Activated CD8-positive, alpha-beta T cell treated with anti-CD3 and anti-CD28 coated beads for 36 hours (primary cell): ENCODE measurements around the gene FOSB. TPM values are rescaled to one million over a fixed set of nuclear protein-coding genes. Genes with fewer than 3 reads are reported as not detected.

Source experiments
- ATAC-seq: fragments of 200-7000 bp; cut with Tn5 transposase; one replicate; pipeline ENCODE4 v1.10.0; 2021; ENCODE audit warnings: mild to moderate bottlenecking, moderate library complexity
- CTCF ChIA-PET: fragments of 350-600 bp; sonication (Branson Sonifier 250); formaldehyde crosslinking; loops from one replicate; lab custom pipeline; 2021; ENCODE audit warnings: antibody characterized with exemption; lab: Charles Lee
- POLR2A ChIA-PET: fragments of 350-600 bp; sonication (Branson Sonifier 250); formaldehyde crosslinking; loops from one replicate; lab custom pipeline; 2021; ENCODE audit warnings: antibody characterized with exemption; lab: Charles Lee
- DNase-seq: peaks from one replicate; pipeline ENCODE4 v3.0.0-alpha.2; 2020
- H3K27ac Mint-ChIP-seq: one replicate; pipeline ENCODE4 v1.8.0; 2021; ENCODE audit warnings: mild to moderate bottlenecking, mixed read lengths
- H3K27me3 Mint-ChIP-seq: one replicate; pipeline ENCODE4 v1.8.0; 2021; ENCODE audit warnings: mixed read lengths
- H3K36me3 Mint-ChIP-seq: one replicate; pipeline ENCODE4 v1.8.0; 2021; ENCODE audit warnings: low read depth, mixed read lengths
- H3K4me1 Mint-ChIP-seq: one replicate; pipeline ENCODE4 v1.8.0; 2021; ENCODE audit warnings: low read depth, mixed read lengths
- H3K4me3 Mint-ChIP-seq: one replicate; pipeline ENCODE4 v1.8.0; 2021; ENCODE audit warnings: mild to moderate bottlenecking, moderate library complexity, mixed read lengths
- H3K9me3 Mint-ChIP-seq: one replicate; pipeline ENCODE4 v1.8.0; 2021; ENCODE audit warnings: mixed read lengths
- intact Hi-C: fragments of 100-400 bp; cut with micrococcal nuclease; formaldehyde crosslinking; loops from one replicate; pipeline ENCODE4 v1.10.0; 2022
- microRNA-seq: library from miRNA; unstranded; fragments of <30 nt; microRNA quantifications from one replicate; pipeline ENCODE4 v1.2.0, GENCODE V29; 2022; ENCODE audit warnings: borderline microRNAs expressed, borderline replicate concordance
- total RNA-seq, 2 experiments: library from RNA; stranded (reverse); gene quantifications; one replicate each; pipeline ENCODE4 v1.2.3, GENCODE V29; 2021
- TF ChIP-seq, protein P1 (sequence below): fragments of 200-600 bp; IDR thresholded peaks from one replicate; pipeline ENCODE4 v1.8.0; 2022; ENCODE audit warnings: antibody characterized with exemption, mild to moderate bottlenecking

The FOSB gene
- total RNA-seq, 2 experiments from 2014 or later: 70.0 to 71.2 TPM

GRCh38 chr19:45518469-45518826, 50.7 kb downstream of the FOSB start:
- POLR2A ChIA-PET: no interaction called here
- Mint-ChIP-seq H3K27me3 (no peaks in the 10 kb centered on the region), H3K4me3 (no peak overlapping the region), H3K4me1 (peaks cover 31% of the 10 kb centered on the region), H3K27ac (no peak overlapping the region), H3K9me3 (no peaks in the 10 kb centered on the region), H3K36me3 (peaks cover 36% of the 10 kb centered on the region)
- DNase-seq (no peak), ATAC-seq (no peak)
- intact Hi-C loops: no loop called here
- CTCF ChIA-PET: interaction anchor here (1.1 kb wide), 1 partner anchor 40 kb away, joined by 3 read pairs; no protein-coding TSS in a partner anchor
- TF ChIP-seq, protein P1, sequence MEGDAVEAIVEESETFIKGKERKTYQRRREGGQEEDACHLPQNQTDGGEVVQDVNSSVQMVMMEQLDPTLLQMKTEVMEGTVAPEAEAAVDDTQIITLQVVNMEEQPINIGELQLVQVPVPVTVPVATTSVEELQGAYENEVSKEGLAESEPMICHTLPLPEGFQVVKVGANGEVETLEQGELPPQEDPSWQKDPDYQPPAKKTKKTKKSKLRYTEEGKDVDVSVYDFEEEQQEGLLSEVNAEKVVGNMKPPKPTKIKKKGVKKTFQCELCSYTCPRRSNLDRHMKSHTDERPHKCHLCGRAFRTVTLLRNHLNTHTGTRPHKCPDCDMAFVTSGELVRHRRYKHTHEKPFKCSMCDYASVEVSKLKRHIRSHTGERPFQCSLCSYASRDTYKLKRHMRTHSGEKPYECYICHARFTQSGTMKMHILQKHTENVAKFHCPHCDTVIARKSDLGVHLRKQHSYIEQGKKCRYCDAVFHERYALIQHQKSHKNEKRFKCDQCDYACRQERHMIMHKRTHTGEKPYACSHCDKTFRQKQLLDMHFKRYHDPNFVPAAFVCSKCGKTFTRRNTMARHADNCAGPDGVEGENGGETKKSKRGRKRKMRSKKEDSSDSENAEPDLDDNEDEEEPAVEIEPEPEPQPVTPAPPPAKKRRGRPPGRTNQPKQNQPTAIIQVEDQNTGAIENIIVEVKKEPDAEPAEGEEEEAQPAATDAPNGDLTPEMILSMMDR: no peak

- TF ChIP-seq, protein P1: no peak
- POLR2A ChIA-PET: no interaction called here
- Mint-ChIP-seq H3K27ac (no peak overlapping the region), H3K4me1 (peaks cover 11% of the 10 kb centered on the region), H3K9me3 (no peaks in the 10 kb centered on the region), H3K27me3 (no peaks in the 10 kb centered on the region), H3K36me3 (peaks cover 45% of the 10 kb centered on the region), H3K4me3 (no peak overlapping the region)
- DNase-seq: no peak
- ATAC-seq: no peak
- intact Hi-C loops: loop anchor here (10.0 kb wide), 1 partner anchor 53 kb away; no protein-coding TSS in a partner anchor
- CTCF ChIA-PET: interaction anchor here (1.0 to 1.5 kb wide), 3 partner anchors 12 to 120 kb away, joined by 3 to 4 read pairs (median 3); no protein-coding TSS in a partner anchor
Measured at GRCh38 chr19:45522010-45522941, 54.5 kb downstream of the FOSB start.

DNA sequence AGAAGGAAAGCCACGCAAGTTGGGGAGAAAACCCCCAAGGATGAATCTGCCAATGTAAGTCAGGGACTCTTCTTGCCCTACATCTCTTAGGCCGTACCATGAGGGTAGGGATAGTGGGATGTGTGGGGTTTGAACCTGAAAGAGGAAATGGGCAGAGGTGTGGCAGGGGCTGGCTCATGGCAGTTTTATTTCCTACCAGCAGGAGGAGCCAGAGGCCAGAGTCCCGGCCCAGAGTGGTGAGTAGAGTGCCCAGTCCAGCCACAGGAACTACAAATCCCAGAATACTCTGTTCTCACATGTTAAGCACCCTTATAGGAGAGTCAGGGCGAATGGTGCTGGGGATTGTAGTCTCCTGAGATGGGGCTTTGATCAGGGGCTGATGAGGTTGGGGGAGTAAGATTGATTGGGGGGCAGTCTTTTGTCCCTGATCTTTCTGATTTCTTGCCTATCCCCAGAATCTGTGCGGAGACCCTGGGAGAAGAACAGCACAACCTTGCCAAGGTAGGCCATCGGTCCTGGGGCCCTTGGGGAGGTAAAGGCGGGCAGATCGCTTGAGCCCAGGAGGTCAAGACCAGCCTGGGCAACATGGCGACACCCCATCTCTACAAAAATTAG, 56.0 kb downstream of the FOSB start:
- peaks cover 14% of the 10 kb centered on the region for H3K4me1 Mint-ChIP-seq
- ATAC-seq (peak; percentile 98), DNase-seq (peak; percentile 82)
- no peaks in the 10 kb centered on the region for H3K9me3 Mint-ChIP-seq
- H3K27me3 Mint-ChIP-seq: no peaks in the 10 kb centered on the region
- intact Hi-C loops: loop anchor here (10.0 kb wide), 1 partner anchor 51 kb away; no protein-coding TSS in a partner anchor
- ChIA-PET POLR2A (interaction anchor here (1.2 kb wide), 2 partner anchors 9 to 118 kb away, joined by 4 read pairs; no protein-coding TSS in a partner anchor), CTCF (interaction anchor here (1.1 to 1.4 kb wide), 2 partner anchors 14 to 18 kb away, joined by 4 to 5 read pairs; no protein-coding TSS in a partner anchor)
- TF ChIP-seq, protein P1: peak; percentile 79
- H3K36me3 Mint-ChIP-seq: peaks cover 41% of the 10 kb centered on the region
- H3K4me3 Mint-ChIP-seq: no peak overlapping the region
- peak overlapping the region; percentile 58 for H3K27ac Mint-ChIP-seq

GRCh38 chr19:45524575-45525129, 56.9 kb downstream of the FOSB start:
- peaks cover 41% of the 10 kb centered on the region for H3K36me3 Mint-ChIP-seq
- ChIA-PET CTCF (interaction anchor here (1.1 to 1.4 kb wide), 2 partner anchors 15 to 19 kb away, joined by 4 to 5 read pairs; no protein-coding TSS in a partner anchor), POLR2A (interaction anchor here (1.2 kb wide), 2 partner anchors 10 to 118 kb away, joined by 4 read pairs; no protein-coding TSS in a partner anchor)
- TF ChIP-seq, protein P1: no peak
- no peak overlapping the region for H3K4me3 Mint-ChIP-seq
- no peaks in the 10 kb centered on the region for H3K27me3 Mint-ChIP-seq
- H3K9me3 Mint-ChIP-seq: no peaks in the 10 kb centered on the region
- no peak for ATAC-seq
- intact Hi-C loops: loop anchor here (10.0 kb wide), 1 partner anchor 50 kb away; no protein-coding TSS in a partner anchor
- no peak overlapping the region for H3K27ac Mint-ChIP-seq
- no peak for DNase-seq
- peaks cover 19% of the 10 kb centered on the region for H3K4me1 Mint-ChIP-seq

Small RNA genes within 50 kb of the gene (microRNA-seq; reads per million reads assigned to microRNA genes)
- gene MIR6088: not detected

Other genes with a start within 250 kb of the FOSB start
- gene EXOC3L2, start 222.6 kb upstream of the FOSB start, total RNA-seq: not detected
- gene MARK4, start 216.7 kb upstream of the FOSB start, total RNA-seq: 10 to 100 TPM; 18.5 to 19.9 TPM
- not detected for gene CKM, start 145.1 kb upstream of the FOSB start, total RNA-seq
- not detected for gene KLC3, start 127.2 kb upstream of the FOSB start, total RNA-seq
- 10 to 100 TPM; 23.2 to 25.6 TPM for gene ERCC2, start 97.4 kb upstream of the FOSB start, total RNA-seq
- gene PPP1R13L, start 62.9 kb upstream of the FOSB start, total RNA-seq: 1 to 10 TPM; 4.6 to 5.8 TPM
- gene POLR1G, start 61.4 kb upstream of the FOSB start, total RNA-seq: 10 to 100 TPM in 1 of 2 experiments, 1 to 10 TPM in 1; 9.8 to 11.6 TPM
- 10 to 100 TPM; 41.6 to 46.5 TPM for gene ERCC1, start 44.1 kb upstream of the FOSB start, total RNA-seq
- gene RTN2, start 29.1 kb downstream of the FOSB start, total RNA-seq: 1 to 10 TPM; 2.6 to 3.0 TPM
- gene PPM1N, start 30.4 kb downstream of the FOSB start, total RNA-seq: 1 to 10 TPM; 3.7 to 4.2 TPM
- gene VASP, start 39.5 kb downstream of the FOSB start, total RNA-seq: 100 to 1,000 TPM; 152 to 153 TPM
- gene OPA3, start 116.8 kb downstream of the FOSB start, total RNA-seq: 10 to 100 TPM; 13.7 to 14.3 TPM
- gene GPR4, start 134.2 kb downstream of the FOSB start, total RNA-seq: not detected
- gene EML2, start 171.4 kb downstream of the FOSB start, total RNA-seq: 100 to 1,000 TPM; 103 to 113 TPM
- gene GIPR, start 200.2 kb downstream of the FOSB start, total RNA-seq: 1 to 10 TPM; 5.9 to 6.8 TPM
- 100 to 1,000 TPM; 918 to 967 TPM for gene SNRPD2, start 224.0 kb downstream of the FOSB start, total RNA-seq
- 10 to 100 TPM; 31.6 to 31.7 TPM for gene QPCTL, start 224.7 kb downstream of the FOSB start, total RNA-seq